ENCODE results near the gene MRPL24.

MRPL24 gene

DNA sequence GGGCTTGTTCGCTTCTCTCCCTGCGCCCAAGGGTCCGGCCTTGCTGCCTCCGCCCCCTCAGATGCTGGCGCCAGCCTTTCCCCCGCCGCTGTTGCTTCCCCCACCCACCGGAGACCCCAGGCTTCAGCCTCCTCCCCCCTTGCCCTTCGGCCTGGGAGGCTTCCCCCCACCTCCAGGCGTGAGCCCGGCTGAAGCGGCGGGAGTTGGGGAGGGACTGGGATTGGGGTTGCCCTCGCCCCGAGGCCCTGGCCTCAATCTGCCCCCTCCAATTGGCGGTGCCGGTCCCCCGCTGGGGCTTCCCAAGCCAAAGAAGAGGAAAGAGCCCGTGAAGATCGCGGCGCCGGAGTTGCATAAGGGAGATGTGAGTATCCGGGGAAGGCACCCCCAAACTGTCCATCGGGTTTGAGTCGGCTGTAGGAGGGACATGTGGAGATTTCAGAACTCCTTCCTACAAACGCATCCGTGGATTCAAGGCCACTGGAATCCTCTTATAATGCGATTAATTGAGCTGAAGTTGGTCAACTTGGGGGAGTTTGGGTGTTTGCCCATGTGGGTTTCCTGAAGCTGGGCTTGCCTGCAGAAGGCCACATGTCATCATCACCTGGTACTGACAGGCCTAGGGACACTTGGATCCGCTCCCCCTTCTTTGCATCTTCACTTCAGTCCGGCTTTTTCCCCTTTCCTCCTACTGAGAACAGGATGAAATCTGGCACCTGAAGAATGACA is 27.2 kb upstream of the MRPL24 start:
- TF ChIP-seq, protein P1, sequence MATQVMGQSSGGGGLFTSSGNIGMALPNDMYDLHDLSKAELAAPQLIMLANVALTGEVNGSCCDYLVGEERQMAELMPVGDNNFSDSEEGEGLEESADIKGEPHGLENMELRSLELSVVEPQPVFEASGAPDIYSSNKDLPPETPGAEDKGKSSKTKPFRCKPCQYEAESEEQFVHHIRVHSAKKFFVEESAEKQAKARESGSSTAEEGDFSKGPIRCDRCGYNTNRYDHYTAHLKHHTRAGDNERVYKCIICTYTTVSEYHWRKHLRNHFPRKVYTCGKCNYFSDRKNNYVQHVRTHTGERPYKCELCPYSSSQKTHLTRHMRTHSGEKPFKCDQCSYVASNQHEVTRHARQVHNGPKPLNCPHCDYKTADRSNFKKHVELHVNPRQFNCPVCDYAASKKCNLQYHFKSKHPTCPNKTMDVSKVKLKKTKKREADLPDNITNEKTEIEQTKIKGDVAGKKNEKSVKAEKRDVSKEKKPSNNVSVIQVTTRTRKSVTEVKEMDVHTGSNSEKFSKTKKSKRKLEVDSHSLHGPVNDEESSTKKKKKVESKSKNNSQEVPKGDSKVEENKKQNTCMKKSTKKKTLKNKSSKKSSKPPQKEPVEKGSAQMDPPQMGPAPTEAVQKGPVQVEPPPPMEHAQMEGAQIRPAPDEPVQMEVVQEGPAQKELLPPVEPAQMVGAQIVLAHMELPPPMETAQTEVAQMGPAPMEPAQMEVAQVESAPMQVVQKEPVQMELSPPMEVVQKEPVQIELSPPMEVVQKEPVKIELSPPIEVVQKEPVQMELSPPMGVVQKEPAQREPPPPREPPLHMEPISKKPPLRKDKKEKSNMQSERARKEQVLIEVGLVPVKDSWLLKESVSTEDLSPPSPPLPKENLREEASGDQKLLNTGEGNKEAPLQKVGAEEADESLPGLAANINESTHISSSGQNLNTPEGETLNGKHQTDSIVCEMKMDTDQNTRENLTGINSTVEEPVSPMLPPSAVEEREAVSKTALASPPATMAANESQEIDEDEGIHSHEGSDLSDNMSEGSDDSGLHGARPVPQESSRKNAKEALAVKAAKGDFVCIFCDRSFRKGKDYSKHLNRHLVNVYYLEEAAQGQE (IDR thresholded peaks at IDR 0.05; ENCODE audit: insufficient read depth in 1 of 2, low read depth in 2 of 2, low read length in 2 of 2) = no peak
- no peak; the same call in 1 of the 2 replicates for TF ChIP-seq SIN3A (IDR thresholded peaks at IDR 0.05; ENCODE audit: borderline replicate concordance, insufficient read depth, low read length)

DNA sequence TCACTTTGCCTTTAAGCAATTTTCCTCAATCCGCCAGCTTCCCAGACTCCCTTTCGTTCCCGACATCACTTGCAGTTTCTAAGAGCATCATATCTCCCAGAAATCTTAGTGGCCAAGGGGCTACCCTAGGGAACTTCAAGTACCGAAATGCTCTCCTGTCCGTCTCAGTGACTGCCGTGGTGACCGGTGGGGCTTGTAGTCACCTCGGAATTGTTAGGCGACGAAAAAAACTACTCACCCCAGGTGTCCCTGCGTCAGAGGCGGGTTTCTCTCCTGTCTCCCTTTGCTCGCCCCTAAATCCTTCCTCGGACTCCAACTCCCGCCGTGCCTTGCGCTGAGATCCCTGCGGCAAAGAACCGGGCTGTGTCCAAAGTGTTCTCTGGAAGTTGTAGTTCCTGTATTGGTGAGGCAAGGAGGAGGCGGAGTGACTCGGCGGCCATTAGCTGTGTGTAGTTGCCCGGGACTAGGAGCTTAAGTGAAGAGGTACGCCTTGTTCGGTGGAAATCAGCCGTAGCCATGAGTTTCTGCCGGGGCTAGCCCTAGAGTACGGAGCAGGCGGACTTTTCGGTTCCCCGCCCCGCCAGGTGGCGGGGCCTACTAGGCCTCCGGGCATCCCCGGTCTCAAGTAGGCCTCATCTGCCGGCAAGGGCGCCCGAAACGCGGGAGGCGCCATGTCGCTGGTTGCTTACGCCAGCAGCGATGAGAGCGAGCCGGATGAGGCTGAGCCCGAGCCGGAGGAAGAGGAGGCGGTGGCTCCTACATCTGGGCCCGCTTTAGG is 26.4 kb upstream of the MRPL24 start, which contains the start of gene PRCC:
Gene PRCC (plus strand): TSS at position 435 of the 778 bp plus-strand sequence. CDS start 237 bp downstream, at position 672.
- TF ChIP-seq FOXP2 (optimal IDR thresholded peaks at IDR 0.05; ENCODE audit: borderline replicate concordance, extremely low read depth, extremely low read length, insufficient read depth) (no peak), SIN3A (IDR thresholded peaks at IDR 0.05; ENCODE audit: borderline replicate concordance, insufficient read depth, low read length) (peak; percentile 50; the same call in 1 of the 2 replicates), POLR2AphosphoS5 (IDR thresholded peaks at IDR 0.05; ENCODE audit: low read depth, low read length) (no peak), TAF1 (IDR thresholded peaks at IDR 0.05; ENCODE audit: borderline replicate concordance, insufficient read depth, low read length) (peak; percentile 69; the same call in 1 of the 2 replicates)
- TF ChIP-seq, protein P1 (IDR thresholded peaks at IDR 0.05; ENCODE audit: insufficient read depth in 1 of 2, low read depth in 2 of 2, low read length in 2 of 2) = no peak

DNA sequence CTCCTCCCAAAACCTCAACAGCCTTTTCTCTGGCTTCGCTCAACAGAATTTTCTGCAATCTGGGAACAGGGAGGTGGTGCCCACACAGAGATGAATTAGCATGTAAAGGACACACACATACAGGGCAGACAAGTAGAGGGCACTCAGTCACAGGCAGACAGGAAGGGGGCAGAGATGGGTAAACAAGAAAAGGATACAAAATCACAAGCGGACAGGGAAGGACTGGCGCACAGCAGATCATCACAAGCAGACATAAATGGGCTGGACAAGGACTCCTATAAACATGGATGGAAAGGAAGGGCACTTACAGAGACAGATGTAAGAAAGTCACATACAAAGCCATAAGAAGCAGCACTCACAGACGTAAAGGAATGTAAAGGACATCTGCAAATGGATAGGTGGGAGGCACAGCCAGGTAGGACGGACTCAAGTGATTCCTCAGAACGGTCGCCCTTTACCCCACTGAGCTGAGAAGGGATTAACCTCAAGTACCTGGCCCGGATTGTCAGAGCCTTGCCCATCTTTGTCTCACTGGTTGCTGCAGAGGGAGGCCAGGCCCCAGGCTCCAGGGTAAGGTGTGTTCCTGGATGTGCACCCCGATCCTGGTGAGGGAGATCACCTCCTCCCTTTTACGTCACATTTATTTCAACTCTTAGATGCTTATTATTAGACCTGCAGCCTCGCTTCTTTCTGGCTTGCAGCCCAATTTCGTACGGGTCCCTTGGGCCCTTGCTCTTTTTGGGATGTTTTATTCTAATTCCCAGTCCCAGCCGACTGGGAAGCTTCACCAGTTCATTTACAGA is 25.6 kb upstream of the MRPL24 start:
- TF ChIP-seq FOXP2 (optimal IDR thresholded peaks at IDR 0.05; ENCODE audit: borderline replicate concordance, extremely low read depth, extremely low read length, insufficient read depth) = no peak
- TF ChIP-seq, protein P1 (IDR thresholded peaks at IDR 0.05; ENCODE audit: insufficient read depth in 1 of 2, low read depth in 2 of 2, low read length in 2 of 2) = peak in 1 of 2 experiments; percentile 39; a peak in 1 of 4 replicates
- TF ChIP-seq POLR2AphosphoS5 (IDR thresholded peaks at IDR 0.05; ENCODE audit: low read depth, low read length) = peak; percentile 81
- peak; percentile 90; the same call in 1 of the 2 replicates for TF ChIP-seq SIN3A (IDR thresholded peaks at IDR 0.05; ENCODE audit: borderline replicate concordance, insufficient read depth, low read length)

DNA sequence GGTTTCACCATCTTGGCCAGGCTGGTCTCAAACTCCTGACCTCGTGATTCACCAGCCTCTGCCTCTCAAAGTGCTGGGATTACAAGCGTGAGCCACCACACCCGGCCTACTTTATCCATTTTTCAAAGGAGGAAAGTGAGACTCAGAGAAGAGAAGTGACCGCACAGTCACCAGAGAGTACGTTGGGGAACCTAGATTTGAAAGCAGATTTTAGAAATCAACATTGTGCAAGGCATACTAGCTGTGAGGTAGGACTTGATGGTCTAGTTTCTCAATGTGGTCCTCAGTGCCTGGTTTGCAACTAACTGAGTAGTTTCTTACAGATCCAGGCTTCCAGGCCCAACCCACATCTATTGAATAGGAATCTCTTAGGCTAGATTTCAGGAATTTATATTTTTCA is 24.8 kb upstream of the MRPL24 start:
- TF ChIP-seq POLR2AphosphoS5 (IDR thresholded peaks at IDR 0.05; ENCODE audit: low read depth, low read length) = no peak
- TF ChIP-seq TAF1 (IDR thresholded peaks at IDR 0.05; ENCODE audit: borderline replicate concordance, insufficient read depth, low read length) = no peak
- TF ChIP-seq, protein P1 (IDR thresholded peaks at IDR 0.05; ENCODE audit: insufficient read depth in 1 of 2, low read depth in 2 of 2, low read length in 2 of 2) = no peak
- TF ChIP-seq SIN3A (IDR thresholded peaks at IDR 0.05; ENCODE audit: borderline replicate concordance, insufficient read depth, low read length) = no peak
- TF ChIP-seq FOXP2 (optimal IDR thresholded peaks at IDR 0.05; ENCODE audit: borderline replicate concordance, extremely low read depth, extremely low read length, insufficient read depth) = no peak
